ENCODE data around the gene MYZAP. TPM values are rescaled to one million over a fixed set of nuclear protein-coding genes. Genes with fewer than 3 reads are reported as not detected.
A peak's percentile ranks its signal among the peaks of the same experiment; 100 is the strongest.

Gene MYZAP
- total and polyA plus RNA-seq, 2 of the 13 experiments (the other 11 are each of a cell fraction or from before 2014, with no cell fraction given), result not detected

- TF ChIP-seq BRD4 (CRISPR knock-in tag; IDR thresholded peaks at IDR 0.05) (peak; percentile 94), ZNF205 (CRISPR knock-in tag; IDR thresholded peaks at IDR 0.05) (0 out of 2 replicates have a peak, but pooled peaks have one; percentile 18), TP53 (CRISPR knock-in tag; conservative IDR thresholded peaks at IDR 0.05) (no peak), PITX1 (CRISPR knock-in tag; IDR thresholded peaks at IDR 0.05) (no peak), ZNF607 (CRISPR knock-in tag; IDR thresholded peaks at IDR 0.05; ENCODE audit: borderline replicate concordance) (peak; percentile 77), ZSCAN9 (CRISPR knock-in tag; IDR thresholded peaks at IDR 0.05; ENCODE audit: borderline replicate concordance) (0 out of 2 replicates have a peak, but pooled peaks have one; percentile 18), ARID5B (CRISPR knock-in tag; IDR thresholded peaks at IDR 0.05) (peak; percentile 59; the same call in 1 of the 2 replicates), PRDM4 (CRISPR knock-in tag; IDR thresholded peaks at IDR 0.05; ENCODE audit: borderline replicate concordance) (no peak), TRIM24 (CRISPR knock-in tag; IDR thresholded peaks at IDR 0.05) (no peak), KAT7 (CRISPR knock-in tag; IDR thresholded peaks at IDR 0.05; ENCODE audit: borderline replicate concordance) (peak; percentile 82; the same call in 1 of the 2 replicates), ATF2 (CRISPR knock-in tag; IDR thresholded peaks at IDR 0.05) (peak; percentile 69; the same call in 1 of the 2 replicates), FOXK2 (IDR thresholded peaks at IDR 0.05) (no peak), DNMT3B (CRISPR knock-in tag; conservative IDR thresholded peaks at IDR 0.05) (0 out of 2 replicates have a peak, but pooled peaks have one; percentile 26), PLRG1 (conservative IDR thresholded peaks at IDR 0.05) (no peak), MAF1 (CRISPR knock-in tag; IDR thresholded peaks at IDR 0.05; ENCODE audit: borderline replicate concordance) (no peak)
- TF ChIP-seq, protein P1, sequence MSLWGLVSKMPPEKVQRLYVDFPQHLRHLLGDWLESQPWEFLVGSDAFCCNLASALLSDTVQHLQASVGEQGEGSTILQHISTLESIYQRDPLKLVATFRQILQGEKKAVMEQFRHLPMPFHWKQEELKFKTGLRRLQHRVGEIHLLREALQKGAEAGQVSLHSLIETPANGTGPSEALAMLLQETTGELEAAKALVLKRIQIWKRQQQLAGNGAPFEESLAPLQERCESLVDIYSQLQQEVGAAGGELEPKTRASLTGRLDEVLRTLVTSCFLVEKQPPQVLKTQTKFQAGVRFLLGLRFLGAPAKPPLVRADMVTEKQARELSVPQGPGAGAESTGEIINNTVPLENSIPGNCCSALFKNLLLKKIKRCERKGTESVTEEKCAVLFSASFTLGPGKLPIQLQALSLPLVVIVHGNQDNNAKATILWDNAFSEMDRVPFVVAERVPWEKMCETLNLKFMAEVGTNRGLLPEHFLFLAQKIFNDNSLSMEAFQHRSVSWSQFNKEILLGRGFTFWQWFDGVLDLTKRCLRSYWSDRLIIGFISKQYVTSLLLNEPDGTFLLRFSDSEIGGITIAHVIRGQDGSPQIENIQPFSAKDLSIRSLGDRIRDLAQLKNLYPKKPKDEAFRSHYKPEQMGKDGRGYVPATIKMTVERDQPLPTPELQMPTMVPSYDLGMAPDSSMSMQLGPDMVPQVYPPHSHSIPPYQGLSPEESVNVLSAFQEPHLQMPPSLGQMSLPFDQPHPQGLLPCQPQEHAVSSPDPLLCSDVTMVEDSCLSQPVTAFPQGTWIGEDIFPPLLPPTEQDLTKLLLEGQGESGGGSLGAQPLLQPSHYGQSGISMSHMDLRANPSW (CRISPR knock-in tag; IDR thresholded peaks at IDR 0.05; ENCODE audit: borderline replicate concordance), result no peak
- TF ChIP-seq, protein P2, sequence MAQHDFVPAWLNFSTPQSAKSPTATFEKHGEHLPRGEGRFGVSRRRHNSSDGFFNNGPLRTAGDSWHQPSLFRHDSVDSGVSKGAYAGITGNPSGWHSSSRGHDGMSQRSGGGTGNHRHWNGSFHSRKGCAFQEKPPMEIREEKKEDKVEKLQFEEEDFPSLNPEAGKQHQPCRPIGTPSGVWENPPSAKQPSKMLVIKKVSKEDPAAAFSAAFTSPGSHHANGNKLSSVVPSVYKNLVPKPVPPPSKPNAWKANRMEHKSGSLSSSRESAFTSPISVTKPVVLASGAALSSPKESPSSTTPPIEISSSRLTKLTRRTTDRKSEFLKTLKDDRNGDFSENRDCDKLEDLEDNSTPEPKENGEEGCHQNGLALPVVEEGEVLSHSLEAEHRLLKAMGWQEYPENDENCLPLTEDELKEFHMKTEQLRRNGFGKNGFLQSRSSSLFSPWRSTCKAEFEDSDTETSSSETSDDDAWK (CRISPR knock-in tag; IDR thresholded peaks at IDR 0.05), result no peak
Observed at GRCh38 chr15:57706405-57707209, 114.9 kb downstream of the MYZAP start, which contains the start of gene POLR2M (continued).
